SK-N-MC (cell line): ENCODE data around the gene GALNT9.

Experiments used
- EZH2 ChIP-seq: fragments of 200-600 bp; sonication (generic); IDR thresholded peaks from one replicate; pipeline ENCODE4 v1.6.1; 2017; ENCODE audit warnings: antibody characterized with exemption
- FOXP2 ChIP-seq: optimal IDR thresholded peaks from 2 replicates; pipeline ENCODE3; 2011; ENCODE audit warnings: mild to moderate bottlenecking, moderate library complexity; ENCODE audit not compliant: insufficient read depth; ENCODE audit errors: extremely low read length, control extremely low read depth
- POLR2AphosphoS5 ChIP-seq: IDR thresholded peaks from 2 replicates; pipeline ENCODE4 v1.6.1; 2012; ENCODE audit warnings: mild to moderate bottlenecking, low read depth, low read length, borderline replicate concordance

- TF ChIP-seq EZH2 (no peak), FOXP2 (no peak), POLR2AphosphoS5 (no peak)
Observed at GRCh38 chr12:132320767-132321211, 8.6 kb downstream of the GALNT9 start.
